ENCODE results near the gene RUNX1.

Gene RUNX1

GRCh38 chr21:34794686-34795085 is 254.4 kb downstream of the RUNX1 start:
- Histone ChIP-seq H3K4me1 (ENCODE audit: control insufficient read depth, low read depth, low read length) (no peaks in the 10 kb centered on the region), H3K27me3 (ENCODE audit: insufficient read depth, low read length, poor library complexity) (no peaks in the 10 kb centered on the region), H3K79me2 (ENCODE audit: control insufficient read depth, insufficient read depth, low read length) (no peaks in the 10 kb centered on the region), H3K9ac (ENCODE audit: low read length) (no peak overlapping the region), H3K56ac (ENCODE audit: low read length) (no peak overlapping the region), H2AK5ac (ENCODE audit: low read length) (no peak overlapping the region), H4K5ac (ENCODE audit: low read length) (no peak overlapping the region), H3K23ac (ENCODE audit: low read length) (no peak overlapping the region), H3K79me1 (ENCODE audit: low read length) (no peaks in the 10 kb centered on the region), H2BK15ac (replicated peaks; ENCODE audit: low read depth) (no peak overlapping the region), H3K4me3 (ENCODE audit: low read length) (no peak overlapping the region), H3K4me2 (ENCODE audit: low read length) (no peak overlapping the region), H4K8ac (ENCODE audit: low read depth, low read length) (no peak overlapping the region), H3K18ac (ENCODE audit: low read length) (no peak overlapping the region), H3K4ac (ENCODE audit: low read depth, low read length) (no peak overlapping the region), H2BK120ac (ENCODE audit: low read depth, low read length) (no peak overlapping the region), H3K36me3 (ENCODE audit: control insufficient read depth, insufficient read depth, low read length) (no peaks in the 10 kb centered on the region), H3K27ac (ENCODE audit: low read depth, low read length) (no peak overlapping the region), H2BK5ac (ENCODE audit: low read length) (no peak overlapping the region)
- peak; percentile 33 for DNase-seq
- WGBS (ENCODE audit: extremely low coverage, insufficient coverage, low lambda C conversion rate): no CpG with 5 or more reads among the region's 7 CpGs

- no peak overlapping the region for H2BK5ac ChIP-seq (ENCODE audit: low read length)
- no peak overlapping the region for H4K8ac ChIP-seq (ENCODE audit: low read depth, low read length)
- H3K56ac ChIP-seq (ENCODE audit: low read length): no peak overlapping the region
- H2BK120ac ChIP-seq (ENCODE audit: low read depth, low read length): no peak overlapping the region
- H3K23ac ChIP-seq (ENCODE audit: low read length): no peak overlapping the region
- H3K79me1 ChIP-seq (ENCODE audit: low read length): no peaks in the 10 kb centered on the region
- no peak overlapping the region for H3K4me3 ChIP-seq (ENCODE audit: low read length)
- no peaks in the 10 kb centered on the region for H3K4me1 ChIP-seq (ENCODE audit: control insufficient read depth, low read depth, low read length)
- no peak overlapping the region for H2AK5ac ChIP-seq (ENCODE audit: low read length)
- no peak overlapping the region for H3K9ac ChIP-seq (ENCODE audit: low read length)
- H3K79me2 ChIP-seq (ENCODE audit: control insufficient read depth, insufficient read depth, low read length): no peaks in the 10 kb centered on the region
- H3K4ac ChIP-seq (ENCODE audit: low read depth, low read length): no peak overlapping the region
- H3K27me3 ChIP-seq (ENCODE audit: insufficient read depth, low read length, poor library complexity): no peaks in the 10 kb centered on the region
- H3K18ac ChIP-seq (ENCODE audit: low read length): no peak overlapping the region
- no peak overlapping the region for H4K5ac ChIP-seq (ENCODE audit: low read length)
- H3K4me2 ChIP-seq (ENCODE audit: low read length): no peak overlapping the region
- H2BK15ac ChIP-seq (replicated peaks; ENCODE audit: low read depth): no peak overlapping the region
- no peaks in the 10 kb centered on the region for H3K36me3 ChIP-seq (ENCODE audit: control insufficient read depth, insufficient read depth, low read length)
- DNase-seq: no peak
- no CpG with 5 or more reads among the region's 6 CpGs for WGBS (ENCODE audit: extremely low coverage, insufficient coverage, low lambda C conversion rate)
- H3K27ac ChIP-seq (ENCODE audit: low read depth, low read length): no peak overlapping the region
Measured at GRCh38 chr21:34793471-34793870, 255.6 kb downstream of the RUNX1 start.

- no peak overlapping the region for H2BK15ac ChIP-seq (replicated peaks; ENCODE audit: low read depth)
- no peak overlapping the region for H2BK120ac ChIP-seq (ENCODE audit: low read depth, low read length)
- H3K4me1 ChIP-seq (ENCODE audit: control insufficient read depth, low read depth, low read length): no peaks in the 10 kb centered on the region
- no peak overlapping the region for H4K8ac ChIP-seq (ENCODE audit: low read depth, low read length)
- no peaks in the 10 kb centered on the region for H3K36me3 ChIP-seq (ENCODE audit: control insufficient read depth, insufficient read depth, low read length)
- H3K4me3 ChIP-seq (ENCODE audit: low read length): no peak overlapping the region
- H4K5ac ChIP-seq (ENCODE audit: low read length): no peak overlapping the region
- H3K18ac ChIP-seq (ENCODE audit: low read length): no peak overlapping the region
- no peak overlapping the region for H3K9ac ChIP-seq (ENCODE audit: low read length)
- no peak overlapping the region for H3K23ac ChIP-seq (ENCODE audit: low read length)
- no peaks in the 10 kb centered on the region for H3K79me2 ChIP-seq (ENCODE audit: control insufficient read depth, insufficient read depth, low read length)
- H3K56ac ChIP-seq (ENCODE audit: low read length): no peak overlapping the region
- H2BK5ac ChIP-seq (ENCODE audit: low read length): no peak overlapping the region
- no peak overlapping the region for H3K4me2 ChIP-seq (ENCODE audit: low read length)
- no peak for DNase-seq
- no peak overlapping the region for H3K27ac ChIP-seq (ENCODE audit: low read depth, low read length)
- no CpG with 5 or more reads among the region's 27 CpGs for WGBS (ENCODE audit: extremely low coverage, insufficient coverage, low lambda C conversion rate)
- H3K4ac ChIP-seq (ENCODE audit: low read depth, low read length): no peak overlapping the region
- no peaks in the 10 kb centered on the region for H3K79me1 ChIP-seq (ENCODE audit: low read length)
- no peaks in the 10 kb centered on the region for H3K27me3 ChIP-seq (ENCODE audit: insufficient read depth, low read length, poor library complexity)
- H2AK5ac ChIP-seq (ENCODE audit: low read length): no peak overlapping the region
Measured at GRCh38 chr21:34792504-34793089, 256.5 kb downstream of the RUNX1 start.

DNA sequence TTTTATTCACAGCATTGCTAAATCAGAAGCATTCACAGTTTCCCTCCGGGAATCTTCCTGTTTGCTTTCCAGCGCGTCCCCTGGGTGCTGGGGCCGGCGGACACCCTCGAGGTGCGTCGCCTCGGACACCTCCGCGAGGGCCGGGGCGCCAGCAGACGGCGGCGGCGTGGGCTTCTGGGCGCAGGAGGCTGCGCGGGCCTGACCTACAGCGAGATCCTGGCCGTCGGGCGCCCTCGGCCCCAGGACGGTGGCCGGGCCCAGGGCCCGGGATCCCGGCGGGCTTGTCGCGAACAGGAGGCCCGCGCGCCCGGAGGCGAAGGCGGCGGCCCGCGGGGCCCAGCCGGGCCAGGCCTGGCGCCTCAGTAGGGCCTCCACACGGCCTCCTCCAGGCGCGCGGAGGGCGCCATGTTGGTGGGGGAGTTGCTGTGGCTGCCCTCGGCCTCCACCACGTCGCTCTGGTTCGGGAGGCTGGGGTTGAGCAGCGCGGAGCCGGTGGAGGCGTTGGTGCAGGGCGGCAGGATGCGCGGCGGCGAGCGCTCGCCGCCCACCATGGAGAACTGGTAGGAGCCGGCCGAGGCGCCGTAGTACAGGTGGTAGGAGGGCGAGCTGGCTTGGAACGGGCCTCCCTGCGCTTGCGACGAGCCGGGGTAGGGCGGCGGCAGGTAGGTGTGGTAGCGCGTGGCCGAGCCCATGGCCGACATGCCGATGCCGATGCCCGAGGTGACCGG is 257.2 kb downstream of the RUNX1 start:
- Histone ChIP-seq H3K56ac (ENCODE audit: low read length) (no peak overlapping the region), H4K5ac (ENCODE audit: low read length) (no peak overlapping the region), H3K23ac (ENCODE audit: low read length) (no peak overlapping the region), H3K4ac (ENCODE audit: low read depth, low read length) (no peak overlapping the region), H3K27ac (ENCODE audit: low read depth, low read length) (no peak overlapping the region), H3K9ac (ENCODE audit: low read length) (no peak overlapping the region), H3K79me1 (ENCODE audit: low read length) (no peaks in the 10 kb centered on the region), H2BK15ac (replicated peaks; ENCODE audit: low read depth) (no peak overlapping the region), H2BK5ac (ENCODE audit: low read length) (no peak overlapping the region), H3K4me2 (ENCODE audit: low read length) (no peak overlapping the region), H3K18ac (ENCODE audit: low read length) (no peak overlapping the region), H3K4me3 (ENCODE audit: low read length) (no peak overlapping the region), H3K27me3 (ENCODE audit: insufficient read depth, low read length, poor library complexity) (no peaks in the 10 kb centered on the region), H3K4me1 (ENCODE audit: control insufficient read depth, low read depth, low read length) (no peaks in the 10 kb centered on the region), H4K8ac (ENCODE audit: low read depth, low read length) (no peak overlapping the region), H2AK5ac (ENCODE audit: low read length) (no peak overlapping the region), H2BK120ac (ENCODE audit: low read depth, low read length) (no peak overlapping the region), H3K79me2 (ENCODE audit: control insufficient read depth, insufficient read depth, low read length) (no peaks in the 10 kb centered on the region), H3K36me3 (ENCODE audit: control insufficient read depth, insufficient read depth, low read length) (no peaks in the 10 kb centered on the region)
- no CpG with 5 or more reads among the region's 84 CpGs for WGBS (ENCODE audit: extremely low coverage, insufficient coverage, low lambda C conversion rate)
- no peak for DNase-seq

- H3K27ac ChIP-seq (ENCODE audit: low read depth, low read length): no peak overlapping the region
- no peak overlapping the region for H4K5ac ChIP-seq (ENCODE audit: low read length)
- no peak overlapping the region for H2BK120ac ChIP-seq (ENCODE audit: low read depth, low read length)
- H4K8ac ChIP-seq (ENCODE audit: low read depth, low read length): no peak overlapping the region
- no CpG with 5 or more reads among the region's 3 CpGs for WGBS (ENCODE audit: extremely low coverage, insufficient coverage, low lambda C conversion rate)
- H3K4me3 ChIP-seq (ENCODE audit: low read length): no peak overlapping the region
- no peak overlapping the region for H3K23ac ChIP-seq (ENCODE audit: low read length)
- no peak for DNase-seq
- H3K79me1 ChIP-seq (ENCODE audit: low read length): no peaks in the 10 kb centered on the region
- H3K4ac ChIP-seq (ENCODE audit: low read depth, low read length): no peak overlapping the region
- H2BK15ac ChIP-seq (replicated peaks; ENCODE audit: low read depth): no peak overlapping the region
- H3K36me3 ChIP-seq (ENCODE audit: control insufficient read depth, insufficient read depth, low read length): no peaks in the 10 kb centered on the region
- H3K4me2 ChIP-seq (ENCODE audit: low read length): no peak overlapping the region
- H3K79me2 ChIP-seq (ENCODE audit: control insufficient read depth, insufficient read depth, low read length): no peaks in the 10 kb centered on the region
- H2BK5ac ChIP-seq (ENCODE audit: low read length): no peak overlapping the region
- H3K9ac ChIP-seq (ENCODE audit: low read length): no peak overlapping the region
- H3K4me1 ChIP-seq (ENCODE audit: control insufficient read depth, low read depth, low read length): no peaks in the 10 kb centered on the region
- no peak overlapping the region for H3K18ac ChIP-seq (ENCODE audit: low read length)
- no peak overlapping the region for H3K56ac ChIP-seq (ENCODE audit: low read length)
- H3K27me3 ChIP-seq (ENCODE audit: insufficient read depth, low read length, poor library complexity): no peaks in the 10 kb centered on the region
- no peak overlapping the region for H2AK5ac ChIP-seq (ENCODE audit: low read length)
Measured at GRCh38 chr21:34790834-34791233, 258.3 kb downstream of the RUNX1 start.

DNA sequence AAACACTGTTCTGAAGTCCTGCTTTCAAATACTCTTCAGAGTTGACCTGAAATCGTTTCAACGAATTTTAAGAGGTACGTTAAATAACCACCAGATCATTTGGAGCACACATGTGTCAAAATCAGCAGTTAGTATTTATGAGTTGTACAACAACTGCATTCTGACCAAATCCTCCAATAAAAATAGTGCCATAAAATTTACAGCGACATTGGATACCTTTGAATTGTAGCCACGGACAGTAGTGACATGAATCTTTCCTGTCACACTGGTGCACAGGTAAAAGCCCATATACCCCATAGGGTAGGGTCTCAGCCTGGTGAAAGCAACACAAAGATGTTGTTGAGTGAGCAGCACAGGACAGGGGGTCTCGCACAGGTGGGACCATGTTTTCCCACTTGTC is 258.8 kb downstream of the RUNX1 start:
- Histone ChIP-seq H3K56ac (ENCODE audit: low read length) (no peak overlapping the region), H3K4ac (ENCODE audit: low read depth, low read length) (no peak overlapping the region), H3K4me2 (ENCODE audit: low read length) (no peak overlapping the region), H3K4me3 (ENCODE audit: low read length) (no peak overlapping the region), H3K27ac (ENCODE audit: low read depth, low read length) (no peak overlapping the region), H2BK120ac (ENCODE audit: low read depth, low read length) (no peak overlapping the region), H3K9ac (ENCODE audit: low read length) (no peak overlapping the region), H3K18ac (ENCODE audit: low read length) (no peak overlapping the region), H3K79me2 (ENCODE audit: control insufficient read depth, insufficient read depth, low read length) (no peaks in the 10 kb centered on the region), H3K36me3 (ENCODE audit: control insufficient read depth, insufficient read depth, low read length) (no peaks in the 10 kb centered on the region), H3K23ac (ENCODE audit: low read length) (no peak overlapping the region), H2BK15ac (replicated peaks; ENCODE audit: low read depth) (no peak overlapping the region), H3K79me1 (ENCODE audit: low read length) (no peaks in the 10 kb centered on the region), H3K27me3 (ENCODE audit: insufficient read depth, low read length, poor library complexity) (no peaks in the 10 kb centered on the region), H4K5ac (ENCODE audit: low read length) (no peak overlapping the region), H4K8ac (ENCODE audit: low read depth, low read length) (no peak overlapping the region), H2AK5ac (ENCODE audit: low read length) (no peak overlapping the region), H3K4me1 (ENCODE audit: control insufficient read depth, low read depth, low read length) (no peaks in the 10 kb centered on the region), H2BK5ac (ENCODE audit: low read length) (no peak overlapping the region)
- DNase-seq: no peak
- no CpG with 5 or more reads among the region's 6 CpGs for WGBS (ENCODE audit: extremely low coverage, insufficient coverage, low lambda C conversion rate)
